NCI-H526 treated with DMSO at 0.1 percent for 48 hours (cell line): ENCODE results near the gene USP15.

ENCODE experiments used
- DNase-seq: peaks from one replicate; lab custom pipeline; 2025; lab: John Stamatoyannopoulos, UW

USP15 gene

DNA sequence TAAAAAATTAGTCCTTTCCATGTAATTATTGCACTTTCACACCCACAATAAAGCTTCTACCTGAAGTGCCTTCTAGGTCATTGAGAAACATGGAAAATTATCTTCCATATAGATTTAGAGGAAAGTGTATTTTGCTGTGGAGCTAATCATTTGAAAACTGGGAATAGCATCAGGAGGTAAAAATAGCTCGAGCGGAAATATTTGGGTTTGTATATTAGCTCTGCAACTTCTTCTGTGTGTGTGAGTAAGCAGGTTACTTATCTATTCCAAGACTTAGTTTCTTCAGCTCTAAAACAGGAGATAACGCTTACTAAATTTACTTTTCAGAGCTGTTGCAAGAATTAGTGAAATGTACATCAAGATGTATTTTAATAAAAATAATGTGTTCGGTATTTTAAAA is 111.5 kb downstream of the USP15 start:
- no peak for DNase-seq

GRCh38 chr12:62372134-62372533 is 111.9 kb downstream of the USP15 start:
- DNase-seq: no peak

GRCh38 chr12:62372825-62373224 is 112.6 kb downstream of the USP15 start:
- DNase-seq: no peak

DNA sequence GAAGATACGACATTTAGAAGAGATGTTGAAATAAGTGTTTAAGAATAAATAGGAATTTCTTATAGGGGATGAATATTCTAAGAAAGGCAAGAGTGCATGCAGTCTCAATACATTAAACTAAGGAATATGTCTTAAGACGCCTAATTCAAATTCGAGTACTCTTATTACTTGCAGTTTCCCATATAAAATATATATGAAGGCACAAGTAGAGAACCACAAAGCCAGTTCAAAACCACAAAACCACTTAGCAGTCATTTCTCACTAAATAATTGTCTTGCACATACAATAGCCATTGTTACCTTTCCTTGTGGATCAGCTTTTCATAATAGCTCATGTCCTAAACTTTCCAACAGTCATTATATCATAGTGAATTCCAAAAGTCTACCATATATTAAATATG is 115.4 kb downstream of the USP15 start:
- no peak for DNase-seq

- DNase-seq: no peak
Observed at GRCh38 chr12:62379026-62379722, 119.0 kb downstream of the USP15 start.

DNA sequence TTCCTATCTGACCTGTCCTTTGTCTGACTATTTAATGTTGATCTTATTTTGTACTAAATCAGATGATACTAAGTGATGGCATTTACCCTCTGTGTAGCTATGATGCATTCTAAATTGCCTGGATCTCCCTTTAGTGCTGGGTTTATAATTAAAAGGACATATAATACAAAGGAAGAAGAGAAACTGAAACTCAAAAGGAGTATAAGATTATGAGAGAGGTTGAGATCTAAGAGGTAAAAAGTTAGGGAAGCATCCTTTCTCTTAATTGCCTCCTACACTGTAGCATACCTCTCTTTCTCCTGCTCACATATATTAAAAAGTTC is 119.5 kb downstream of the USP15 start:
- no peak for DNase-seq

- DNase-seq: no peak
Observed at GRCh38 chr12:62382526-62382925, 122.3 kb downstream of the USP15 start.

GRCh38 chr12:62396750-62397149 is 136.5 kb downstream of the USP15 start:
- DNase-seq: no peak

DNA sequence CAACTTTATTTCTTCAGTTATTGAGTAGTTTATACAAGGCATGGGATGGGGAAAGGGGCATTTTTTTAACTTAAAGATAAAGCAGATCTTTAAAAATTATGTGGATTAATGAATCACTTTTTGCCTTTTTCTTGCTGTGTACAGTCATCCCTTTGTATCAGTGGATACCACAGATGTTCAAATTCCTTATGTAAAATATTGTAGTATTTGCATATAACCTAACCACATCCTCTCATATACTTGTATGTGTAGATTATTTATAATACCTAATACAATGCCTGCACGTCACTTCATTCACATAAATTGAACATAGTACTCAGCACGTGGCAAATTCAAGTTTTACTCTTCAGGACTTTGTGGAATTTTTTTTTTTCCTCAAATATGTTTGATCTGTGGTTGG is 139.9 kb downstream of the USP15 start:
- peak; percentile 52 for DNase-seq

- DNase-seq: no peak
Observed at GRCh38 chr12:62401631-62402030, 141.4 kb downstream of the USP15 start.

DNA sequence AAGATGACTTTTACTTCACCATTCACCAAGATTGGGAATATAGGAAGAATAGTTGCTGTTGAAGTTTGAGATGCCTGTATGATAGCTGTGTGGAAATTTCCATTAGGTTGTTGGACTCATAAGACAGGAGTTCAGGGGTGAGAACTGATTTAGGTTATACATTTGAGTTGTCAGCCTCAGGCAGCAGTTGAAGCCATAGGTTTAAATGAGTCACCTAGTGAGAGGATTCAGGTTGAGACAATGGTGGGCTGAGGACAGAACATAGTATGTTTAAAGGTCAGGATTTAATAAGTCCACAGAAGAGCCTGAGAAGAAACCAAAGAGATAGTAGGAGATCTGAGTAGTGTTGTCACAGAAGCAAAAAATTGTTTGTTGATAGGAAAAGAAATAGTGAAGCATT is 142.8 kb downstream of the USP15 start:
- DNase-seq: no peak

- DNase-seq: no peak
Observed at GRCh38 chr12:62407587-62407986, 147.4 kb downstream of the USP15 start.

GRCh38 chr12:62409068-62409467 is 148.9 kb downstream of the USP15 start:
- DNase-seq: no peak

DNA sequence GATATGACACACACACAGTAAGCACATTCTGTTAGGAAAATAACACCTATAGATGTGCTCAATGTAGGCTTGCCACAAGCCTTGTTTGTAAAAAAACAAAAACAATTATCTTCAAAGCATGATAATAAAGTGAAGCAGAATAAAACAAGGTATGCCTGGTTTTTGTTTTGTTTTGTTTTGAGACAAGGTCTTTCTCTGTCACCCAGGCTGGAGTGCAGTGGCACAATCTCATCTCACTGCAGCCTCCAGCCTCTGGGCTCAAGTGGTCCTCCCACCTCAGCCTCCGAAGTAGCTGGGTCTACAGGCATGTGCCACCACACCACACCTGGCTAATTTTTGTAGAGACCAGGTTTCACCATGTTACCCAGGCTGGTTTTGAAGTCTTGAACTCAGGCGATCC is 154.0 kb downstream of the USP15 start:
- DNase-seq: no peak

GRCh38 chr12:62426089-62426488 is 165.9 kb downstream of the USP15 start:
- DNase-seq: no peak

- no peak for DNase-seq
Observed at GRCh38 chr12:62429457-62429856, 169.3 kb downstream of the USP15 start.

GRCh38 chr12:62434494-62435302 is 174.5 kb downstream of the USP15 start:
- DNase-seq: no peak

GRCh38 chr12:62435303-62436163 is 175.3 kb downstream of the USP15 start:
- DNase-seq: peak; percentile 57

DNA sequence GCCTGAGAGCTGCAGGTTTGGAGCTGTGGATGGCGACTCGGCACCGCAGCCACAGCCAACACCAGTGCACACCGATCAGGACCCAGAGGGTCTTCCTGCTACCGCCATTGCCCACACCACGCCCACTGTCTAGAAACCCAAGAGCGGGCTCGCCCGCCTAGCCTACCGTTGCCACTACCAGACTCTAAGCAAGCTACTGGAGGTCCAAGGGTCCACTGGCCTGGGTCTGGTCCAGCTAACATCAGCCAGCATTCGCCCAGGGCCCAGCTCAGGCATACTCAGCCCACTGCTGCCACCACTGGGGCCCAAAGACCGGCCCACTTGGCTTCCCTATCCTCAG is 175.9 kb downstream of the USP15 start:
- DNase-seq: no peak

DNA sequence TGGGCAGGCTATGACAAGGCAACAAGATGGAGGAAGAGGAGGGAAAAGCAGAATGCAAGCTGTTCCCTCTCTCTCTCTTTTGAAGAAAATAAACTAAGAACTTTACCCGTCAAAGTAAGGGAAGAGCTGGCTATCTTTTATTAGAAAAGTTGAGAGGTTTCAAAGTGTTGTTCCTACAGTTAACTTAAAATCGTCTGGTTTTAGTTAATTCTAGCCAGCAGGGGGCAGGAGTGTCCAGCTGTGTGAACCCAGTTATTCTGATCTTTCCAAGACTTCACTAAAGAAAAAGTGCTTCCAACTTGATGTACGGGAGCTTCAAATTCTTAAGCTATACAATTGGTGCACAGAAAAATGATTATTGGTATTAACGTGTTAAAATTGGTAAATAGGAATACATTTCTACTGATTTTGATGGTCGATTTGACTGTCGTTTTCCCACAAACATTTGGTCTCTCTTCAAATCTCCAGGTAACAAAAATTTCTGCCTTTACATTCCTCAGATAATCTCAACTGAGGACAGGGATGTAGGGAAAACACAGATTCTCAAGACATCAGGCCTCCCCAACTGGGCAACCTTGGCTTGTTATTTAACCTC is 178.0 kb downstream of the USP15 start:
- DNase-seq: peak; percentile 27

GRCh38 chr12:62446754-62447452 is 186.7 kb downstream of the USP15 start:
- no peak for DNase-seq

DNA sequence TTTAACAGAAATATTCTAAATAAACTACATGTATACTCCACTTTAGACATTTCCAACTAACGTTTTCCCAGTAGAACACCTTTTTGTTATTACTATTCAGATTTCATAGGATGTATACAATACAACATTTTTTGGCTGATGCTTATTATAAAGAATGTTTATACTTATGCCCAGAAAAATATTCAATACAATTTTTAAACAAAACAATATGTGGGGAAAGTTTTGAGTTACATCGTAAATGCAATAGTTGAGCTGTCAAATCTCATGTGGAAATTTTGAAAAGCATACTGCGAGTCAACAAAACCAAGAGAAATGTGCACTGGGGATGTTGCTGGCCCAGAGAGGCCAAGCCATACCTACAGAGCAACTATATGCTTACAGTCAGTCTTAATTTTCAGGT is 188.2 kb downstream of the USP15 start:
- DNase-seq: no peak
